Measurements from ENCODE around the gene SORT1.
"Not testable (repeated sequence)": the region's sequence is repeated elsewhere in the genome, so short reads cannot be mapped to it uniquely, and the experiment has no call there.

SORT1 gene

GRCh38 chr1:109383087-109383779 lies 14.5 kb downstream of the SORT1 start:
- in situ Hi-C loops (cut with HindIII; ENCODE audit: low sequenced_read_pairs), result no loop called here

GRCh38 chr1:109381573-109381972 lies 16.1 kb downstream of the SORT1 start:
- in situ Hi-C loops (cut with HindIII; ENCODE audit: low sequenced_read_pairs), result no loop called here

- in situ Hi-C loops (cut with HindIII; ENCODE audit: low sequenced_read_pairs), result no loop called here
These were observed 17.8 kb downstream of the SORT1 start for GRCh38 chr1:109379907-109380306.

- in situ Hi-C loops (cut with HindIII; ENCODE audit: low sequenced_read_pairs), result no loop called here
These were observed 18.3 kb downstream of the SORT1 start for GRCh38 chr1:109379422-109379821.

GRCh38 chr1:109377698-109378097 lies 20.0 kb downstream of the SORT1 start:
- in situ Hi-C loops (cut with HindIII; ENCODE audit: low sequenced_read_pairs), result no loop called here

- in situ Hi-C loops (cut with HindIII; ENCODE audit: low sequenced_read_pairs), result not testable (repeated sequence)
These were observed 24.0 kb downstream of the SORT1 start for GRCh38 chr1:109373696-109374095.

- in situ Hi-C loops (cut with HindIII; ENCODE audit: low sequenced_read_pairs), result no loop called here
These were observed 24.6 kb downstream of the SORT1 start for GRCh38 chr1:109373126-109373525.

- in situ Hi-C loops (cut with HindIII; ENCODE audit: low sequenced_read_pairs), result no loop called here
These were observed 25.4 kb downstream of the SORT1 start for GRCh38 chr1:109372281-109372680.

GRCh38 chr1:109371341-109371739 lies 26.4 kb downstream of the SORT1 start:
- in situ Hi-C loops (cut with HindIII; ENCODE audit: low sequenced_read_pairs), result no loop called here

- in situ Hi-C loops (cut with HindIII; ENCODE audit: low sequenced_read_pairs), result no loop called here
These were observed 26.9 kb downstream of the SORT1 start for GRCh38 chr1:109370712-109371340.

- in situ Hi-C loops (cut with HindIII; ENCODE audit: low sequenced_read_pairs), result no loop called here
These were observed 28.5 kb downstream of the SORT1 start for GRCh38 chr1:109369167-109369746.

GRCh38 chr1:109368464-109368863 lies 29.3 kb downstream of the SORT1 start:
- in situ Hi-C loops (cut with HindIII; ENCODE audit: low sequenced_read_pairs), result no loop called here

GRCh38 chr1:109367626-109368025 lies 30.1 kb downstream of the SORT1 start:
- in situ Hi-C loops (cut with HindIII; ENCODE audit: low sequenced_read_pairs), result no loop called here

- in situ Hi-C loops (cut with HindIII; ENCODE audit: low sequenced_read_pairs), result no loop called here
These were observed 32.0 kb downstream of the SORT1 start for GRCh38 chr1:109365642-109366204.

- in situ Hi-C loops (cut with HindIII; ENCODE audit: low sequenced_read_pairs), result no loop called here
These were observed 36.1 kb downstream of the SORT1 start for GRCh38 chr1:109361649-109362048.

- in situ Hi-C loops (cut with HindIII; ENCODE audit: low sequenced_read_pairs), result no loop called here
These were observed 36.6 kb downstream of the SORT1 start for GRCh38 chr1:109361069-109361468.

- in situ Hi-C loops (cut with HindIII; ENCODE audit: low sequenced_read_pairs), result no loop called here
These were observed 40.1 kb downstream of the SORT1 start for GRCh38 chr1:109357616-109358015.

GRCh38 chr1:109356915-109357314 lies 40.8 kb downstream of the SORT1 start:
- in situ Hi-C loops (cut with HindIII; ENCODE audit: low sequenced_read_pairs), result no loop called here

- in situ Hi-C loops (cut with HindIII; ENCODE audit: low sequenced_read_pairs), result no loop called here
These were observed 41.2 kb downstream of the SORT1 start for GRCh38 chr1:109356505-109356904.

GRCh38 chr1:109354929-109355328 lies 42.8 kb downstream of the SORT1 start:
- in situ Hi-C loops (cut with HindIII; ENCODE audit: low sequenced_read_pairs), result no loop called here

- in situ Hi-C loops (cut with HindIII; ENCODE audit: low sequenced_read_pairs), result no loop called here
These were observed 46.3 kb downstream of the SORT1 start for GRCh38 chr1:109351457-109351856.

- in situ Hi-C loops (cut with HindIII; ENCODE audit: low sequenced_read_pairs), result no loop called here
These were observed 47.1 kb downstream of the SORT1 start for GRCh38 chr1:109350655-109351054.
